Endodermal cell (in vitro differentiated cells): ENCODE data around the gene TEX261. TPM values are rescaled to one million over a fixed set of nuclear protein-coding genes. Genes with fewer than 3 reads are reported as not detected.

ENCODE experiments used
- DNase-seq: peaks from one replicate; pipeline ENCODE4 v3.0.0-alpha.2; 2017
- H3K27ac ChIP-seq: 2 replicates; pipeline ENCODE4 v1.5.1; 2013; ENCODE audit warnings: mild to moderate bottlenecking, low read depth, low read length, moderate library complexity
- H3K27me3 ChIP-seq: 2 replicates; pipeline ENCODE4 v1.6.1; 2013; ENCODE audit warnings: mild to moderate bottlenecking, low read length, moderate library complexity; ENCODE audit not compliant: insufficient read depth, control insufficient read depth, poor library complexity, severe bottlenecking
- H3K36me3 ChIP-seq: 2 replicates; pipeline ENCODE4 v1.7.0; 2013; ENCODE audit warnings: mild to moderate bottlenecking, low read length, moderate library complexity; ENCODE audit not compliant: control insufficient read depth, insufficient read depth
- H3K4me1 ChIP-seq: one replicate; pipeline ENCODE4 v1.7.0; 2013; ENCODE audit warnings: low read length; ENCODE audit not compliant: control insufficient read depth, insufficient read depth
- H3K4me3 ChIP-seq: 2 replicates; pipeline ENCODE4 v1.5.1; 2013; ENCODE audit warnings: mild to moderate bottlenecking, low read length, moderate library complexity
- H3K9ac ChIP-seq: 2 replicates; pipeline ENCODE4 v1.6.1; 2013; ENCODE audit warnings: mild to moderate bottlenecking, low read length, moderate library complexity; ENCODE audit not compliant: poor library complexity, severe bottlenecking; ENCODE audit errors: extremely low read depth
- H3K9me3 ChIP-seq: 2 replicates; pipeline ENCODE4 v1.6.1; 2013; ENCODE audit warnings: mild to moderate bottlenecking, low read length, moderate library complexity; ENCODE audit not compliant: control insufficient read depth
- H3K27ac Mint-ChIP-seq: 2 replicates; pipeline ENCODE4 v1.8.0; 2020; ENCODE audit warnings: mixed read lengths
- H3K27me3 Mint-ChIP-seq: 2 replicates; pipeline ENCODE4 v1.8.0; 2021; ENCODE audit warnings: mild to moderate bottlenecking, mixed read lengths; ENCODE audit not compliant: insufficient read depth
- H3K36me3 Mint-ChIP-seq: 2 replicates; pipeline ENCODE4 v1.8.0; 2020; ENCODE audit warnings: low read depth, mixed read lengths
- H3K4me1 Mint-ChIP-seq: 2 replicates; pipeline ENCODE4 v1.8.0; 2020; ENCODE audit warnings: mixed read lengths
- H3K4me3 Mint-ChIP-seq: 2 replicates; pipeline ENCODE4 v1.8.0; 2020; ENCODE audit warnings: mild to moderate bottlenecking, moderate library complexity, mixed read lengths
- H3K9me3 Mint-ChIP-seq: 2 replicates; pipeline ENCODE4 v1.8.0; 2020; ENCODE audit warnings: mild to moderate bottlenecking, mixed read lengths
- CTCF ChIP-seq: fragments of 200-600 bp; sonication (generic); conservative IDR thresholded peaks from 2 replicates; pipeline ENCODE4 v1.5.0; 2021; ENCODE audit warnings: antibody characterized with exemption, mild to moderate bottlenecking
- WGBS, 2 experiments: methylation state at CpG; one replicate each; pipeline versions ENCODE4 v1.1.5 to v1.1.7; 2013; ENCODE audit warnings: missing lambda C conversion rate in 2 of 2, mixed read lengths in 1 of 2; ENCODE audit not compliant: insufficient coverage in 1 of 2, insufficient read length in 1 of 2; 5-methylcytosine and 5-hydroxymethylcytosine counted together
- total RNA-seq, 2 donors: library from RNA; stranded (reverse); fragmentation: NEBNext Ultra II Directional in 1 of 2; extraction: Animal tissue kit (Norgen Biotek cat#: 25700) in 1 of 2; gene quantifications; 2 replicates in 1 of 2; 3 replicates in 1 of 2; pipeline ENCODE4 v1.2.1, GENCODE V29; 2021

TEX261 gene
- total RNA-seq, 2 donors from 2014 or later = 13.3 to 19.9 TPM

DNA sequence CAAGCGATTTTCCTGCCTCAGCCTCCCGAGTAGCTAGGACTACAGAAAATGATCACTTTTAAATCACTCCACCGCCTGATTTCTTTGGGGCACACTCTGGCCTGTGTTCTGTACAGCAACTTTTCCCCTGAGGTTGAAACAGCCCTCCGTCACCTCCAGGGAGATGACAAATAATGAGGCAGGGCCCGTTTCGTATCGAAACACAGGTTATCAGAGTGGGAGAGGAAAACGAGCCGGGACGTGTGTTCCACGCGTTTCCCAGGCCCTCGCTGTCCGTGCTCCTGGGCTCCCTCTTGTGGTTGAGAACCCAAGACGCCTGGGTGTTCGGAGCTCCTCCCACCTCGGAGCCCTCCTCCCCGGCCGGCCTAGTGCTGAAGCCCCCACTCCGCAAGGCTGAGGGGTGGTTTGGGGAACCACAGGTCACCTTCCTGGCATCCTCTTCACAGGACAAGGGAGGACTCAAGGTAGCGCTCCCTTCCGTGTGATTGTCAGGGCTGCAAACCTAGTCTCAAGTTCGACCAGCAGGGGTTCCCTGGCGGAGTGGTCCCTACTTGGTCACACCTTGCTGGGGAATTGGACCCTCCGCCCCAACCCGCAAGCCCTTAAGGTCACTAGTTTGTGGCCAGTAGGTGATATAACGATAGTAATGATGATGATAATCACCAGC lies 46.2 kb downstream of the TEX261 start:
- Histone ChIP-seq H3K27ac (no peak overlapping the region), H3K9me3 (no peaks in the 10 kb centered on the region), H3K36me3 (no peaks in the 10 kb centered on the region), H3K27me3 (peaks cover 64% of the 10 kb centered on the region), H3K9ac (no peak overlapping the region), H3K4me1 (no peaks in the 10 kb centered on the region), H3K4me3 (no peak overlapping the region)
- peak; percentile 97 for TF ChIP-seq CTCF
- peak; percentile 94 for DNase-seq
- Mint-ChIP-seq H3K27ac (no peak overlapping the region), H3K4me1 (peaks cover 6% of the 10 kb centered on the region), H3K9me3 (no peaks in the 10 kb centered on the region), H3K36me3 (no peaks in the 10 kb centered on the region), H3K4me3 (peak overlapping the region; percentile 20), H3K27me3 (peaks cover 79% of the 10 kb centered on the region)
- 20 to 37% methylated on average over 5 to 27 of the region's 27 CpGs for WGBS, 2 experiments

- Mint-ChIP-seq H3K27ac (no peak overlapping the region), H3K9me3 (no peaks in the 10 kb centered on the region), H3K4me3 (no peak overlapping the region), H3K4me1 (peaks cover 6% of the 10 kb centered on the region), H3K27me3 (peaks cover 75% of the 10 kb centered on the region), H3K36me3 (no peaks in the 10 kb centered on the region)
- Histone ChIP-seq H3K27me3 (peaks cover 61% of the 10 kb centered on the region), H3K36me3 (no peaks in the 10 kb centered on the region), H3K27ac (no peak overlapping the region), H3K4me1 (peaks cover 3% of the 10 kb centered on the region), H3K4me3 (no peak overlapping the region), H3K9me3 (no peaks in the 10 kb centered on the region), H3K9ac (no peak overlapping the region)
- WGBS, 2 experiments = 44 to 45% methylated on average over 6 to 11 of the region's 11 CpGs
- DNase-seq = peak; percentile 65
- TF ChIP-seq CTCF = no peak
Observed at GRCh38 chr2:70947556-70948184, 47.0 kb downstream of the TEX261 start.

GRCh38 chr2:70946832-70947442 lies 47.7 kb downstream of the TEX261 start:
- no peaks in the 10 kb centered on the region for H3K9me3 Mint-ChIP-seq
- peaks cover 3% of the 10 kb centered on the region for H3K4me1 ChIP-seq
- no peak overlapping the region for H3K4me3 Mint-ChIP-seq
- TF ChIP-seq CTCF = peak; percentile 86
- H3K9me3 ChIP-seq = no peaks in the 10 kb centered on the region
- peaks cover 6% of the 10 kb centered on the region for H3K4me1 Mint-ChIP-seq
- H3K27me3 ChIP-seq = peaks cover 63% of the 10 kb centered on the region
- no peaks in the 10 kb centered on the region for H3K36me3 Mint-ChIP-seq
- H3K9ac ChIP-seq = no peak overlapping the region
- no peak overlapping the region for H3K27ac Mint-ChIP-seq
- peak; percentile 91 for DNase-seq
- no peaks in the 10 kb centered on the region for H3K36me3 ChIP-seq
- no peak overlapping the region for H3K4me3 ChIP-seq
- 19 to 30% methylated on average over 3 to 8 of the region's 8 CpGs for WGBS, 2 experiments
- no peak overlapping the region for H3K27ac ChIP-seq
- H3K27me3 Mint-ChIP-seq = peaks cover 75% of the 10 kb centered on the region
